ENCODE data around the gene RAB34.

- TF ChIP-seq CTCF (conservative IDR thresholded peaks at IDR 0.05) (no peak), EZH2 (IDR thresholded peaks at IDR 0.05; ENCODE audit: low read depth) (no peak)
Observed at GRCh38 chr17:28686296-28686695, 31.4 kb downstream of the RAB34 start.
